ENCODE results near the gene ARHGEF39.
"Not testable (repeated sequence)": the region's sequence is repeated elsewhere in the genome, so short reads cannot be mapped to it uniquely, and the experiment has no call there.

ARHGEF39 gene

GRCh38 chr9:35639631-35640030, 25.4 kb downstream of the ARHGEF39 start:
- Mint-ChIP-seq H3K27ac (peak overlapping the region; percentile 83), H3K36me3 (ENCODE audit: low read depth) (peaks cover 18% of the 10 kb centered on the region), H3K4me3 (peak overlapping the region; percentile 48), H3K9me3 (no peaks in the 10 kb centered on the region), H3K27me3 (no peaks in the 10 kb centered on the region), H3K4me1 (ENCODE audit: low read depth) (peaks cover 73% of the 10 kb centered on the region)
- no peak for DNase-seq

DNA sequence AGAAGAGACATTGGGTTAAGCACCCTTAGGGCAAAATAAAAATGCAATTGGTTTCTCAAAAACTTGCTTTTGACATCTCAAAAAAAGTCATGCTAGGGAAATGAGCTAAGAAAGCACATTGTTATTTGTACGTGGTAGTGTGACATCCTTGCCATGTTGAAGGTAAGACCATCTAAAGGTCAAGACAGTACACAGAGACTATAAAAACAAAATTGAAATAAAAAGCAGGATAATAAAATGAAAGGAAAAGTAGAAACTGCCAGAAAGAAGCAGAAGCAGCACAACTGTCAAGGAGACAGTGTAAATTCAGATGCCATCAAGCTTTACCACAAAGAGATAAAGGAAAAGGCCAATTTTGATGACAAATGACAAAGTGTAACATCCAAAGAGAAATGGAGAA, 25.8 kb downstream of the ARHGEF39 start:
- not testable (repeated sequence) for H3K9me3 Mint-ChIP-seq, DNase-seq, H3K27me3 Mint-ChIP-seq
- Mint-ChIP-seq H3K4me1 (ENCODE audit: low read depth) (peaks cover 71% of the 10 kb centered on the region), H3K4me3 (peak overlapping the region; percentile 48), H3K27ac (peak overlapping the region; percentile 83), H3K36me3 (ENCODE audit: low read depth) (peaks cover 14% of the 10 kb centered on the region)

DNA sequence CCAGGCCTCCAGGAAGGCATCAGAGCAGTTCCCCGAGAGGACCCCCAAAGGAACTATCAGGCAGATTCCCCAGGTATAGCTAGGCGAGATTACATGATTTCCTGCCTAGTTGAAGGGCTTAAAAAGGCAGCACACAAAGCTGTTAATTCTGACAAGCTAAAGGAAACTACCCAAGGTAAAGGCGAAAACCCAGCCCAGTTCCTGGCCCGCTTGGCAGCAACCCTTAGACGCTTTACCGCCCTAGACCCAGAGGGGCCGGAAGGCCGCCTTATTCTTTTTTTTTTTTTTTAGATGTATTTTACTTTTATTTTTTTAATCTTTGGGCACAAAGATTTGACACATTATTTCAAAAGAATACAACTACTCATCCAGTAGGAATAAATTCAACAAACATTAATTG, 26.2 kb downstream of the ARHGEF39 start:
- peaks cover 71% of the 10 kb centered on the region for H3K4me1 Mint-ChIP-seq (ENCODE audit: low read depth)
- not testable (repeated sequence) for H3K27me3 Mint-ChIP-seq, H3K9me3 Mint-ChIP-seq
- peak overlapping the region; percentile 48 for H3K4me3 Mint-ChIP-seq
- H3K27ac Mint-ChIP-seq, result peak overlapping the region; percentile 77
- peaks cover 14% of the 10 kb centered on the region for H3K36me3 Mint-ChIP-seq (ENCODE audit: low read depth)
- DNase-seq, result peak; percentile 41

GRCh38 chr9:35637427-35637955, 27.5 kb downstream of the ARHGEF39 start:
- H3K27me3 Mint-ChIP-seq; H3K4me3 Mint-ChIP-seq; H3K9me3 Mint-ChIP-seq; H3K36me3 Mint-ChIP-seq (ENCODE audit: low read depth): not testable (repeated sequence)
- Mint-ChIP-seq H3K27ac (peak overlapping the region; percentile 74), H3K4me1 (ENCODE audit: low read depth) (peaks cover 63% of the 10 kb centered on the region)
- peak; percentile 27 for DNase-seq

DNA sequence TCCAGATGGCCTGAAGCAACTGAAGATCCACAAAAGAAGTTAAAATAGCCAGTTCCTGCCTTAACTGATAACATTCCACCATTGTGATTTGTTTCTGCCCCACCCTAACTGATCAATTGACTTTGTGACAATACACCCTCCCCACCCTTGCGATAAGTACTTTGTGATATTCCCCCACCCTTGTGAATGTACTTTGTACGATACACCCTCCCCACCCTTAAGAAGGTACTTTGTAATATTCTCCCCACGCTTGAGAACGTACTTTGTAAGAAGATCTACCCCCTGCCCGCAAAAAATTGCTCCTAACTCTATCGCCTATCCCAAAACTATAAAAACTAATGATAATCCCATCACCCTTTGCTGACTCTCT, 28.1 kb downstream of the ARHGEF39 start:
- H3K4me1 Mint-ChIP-seq (ENCODE audit: low read depth), result peaks cover 63% of the 10 kb centered on the region
- H3K27me3 Mint-ChIP-seq; H3K36me3 Mint-ChIP-seq (ENCODE audit: low read depth); H3K4me3 Mint-ChIP-seq; DNase-seq; H3K9me3 Mint-ChIP-seq: not testable (repeated sequence)
- peak overlapping the region; percentile 18 for H3K27ac Mint-ChIP-seq

- Mint-ChIP-seq H3K4me1 (ENCODE audit: low read depth) (peaks cover 59% of the 10 kb centered on the region), H3K27ac (peak overlapping the region; percentile 84), H3K36me3 (ENCODE audit: low read depth) (peaks cover 9% of the 10 kb centered on the region), H3K4me3 (no peak overlapping the region), H3K9me3 (no peaks in the 10 kb centered on the region), H3K27me3 (no peaks in the 10 kb centered on the region)
- peak; percentile 19 for DNase-seq
Observed at GRCh38 chr9:35636135-35636876, 28.7 kb downstream of the ARHGEF39 start.

DNA sequence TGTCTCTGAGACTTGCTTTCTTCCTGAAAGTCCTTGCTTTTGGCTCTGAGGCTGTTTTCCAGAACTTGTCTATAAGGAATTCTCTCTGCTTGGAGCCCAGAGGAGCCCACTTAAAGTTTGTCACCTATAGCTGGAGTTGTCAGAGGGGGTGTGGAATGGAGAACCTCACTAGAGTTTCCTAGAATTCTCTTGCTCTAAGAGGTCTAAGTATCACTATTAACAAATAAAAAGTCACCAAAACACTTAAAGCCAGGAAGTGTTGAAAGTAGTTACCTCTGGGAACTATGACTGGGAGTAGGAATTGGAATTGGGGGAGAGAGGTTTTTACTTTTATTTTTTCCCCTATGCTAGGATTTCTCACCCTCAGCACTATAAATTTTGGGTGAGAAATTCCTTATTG, 29.3 kb downstream of the ARHGEF39 start:
- no peak overlapping the region for H3K4me3 Mint-ChIP-seq
- H3K27ac Mint-ChIP-seq, result peak overlapping the region; percentile 84
- peak; percentile 3 for DNase-seq
- peaks cover 5% of the 10 kb centered on the region for H3K36me3 Mint-ChIP-seq (ENCODE audit: low read depth)
- H3K9me3 Mint-ChIP-seq, result no peaks in the 10 kb centered on the region
- H3K4me1 Mint-ChIP-seq (ENCODE audit: low read depth), result peaks cover 57% of the 10 kb centered on the region
- H3K27me3 Mint-ChIP-seq, result no peaks in the 10 kb centered on the region

DNA sequence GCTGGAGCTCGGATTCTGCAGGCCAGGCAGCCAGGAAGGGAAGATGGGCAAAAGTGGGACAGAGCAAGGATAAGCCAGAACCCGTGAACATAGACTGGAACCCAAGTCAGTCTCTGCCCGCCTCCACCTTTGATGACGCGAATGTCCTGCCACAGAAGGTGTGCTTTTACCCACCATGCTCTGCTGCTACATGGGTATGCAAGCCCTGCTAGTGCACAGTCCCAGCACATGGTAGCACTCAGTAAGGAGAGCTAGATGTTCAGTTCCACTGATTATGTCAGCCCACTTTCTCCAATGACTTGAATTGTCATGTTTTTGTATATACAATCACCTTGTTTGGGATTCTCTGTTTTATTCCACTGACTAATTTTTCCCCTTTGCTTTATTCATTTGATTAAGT, 35.4 kb downstream of the ARHGEF39 start:
- peak; percentile 9 for DNase-seq
- Mint-ChIP-seq H3K27me3 (no peaks in the 10 kb centered on the region), H3K4me3 (no peak overlapping the region), H3K4me1 (ENCODE audit: low read depth) (peaks cover 11% of the 10 kb centered on the region), H3K27ac (no peak overlapping the region), H3K9me3 (no peaks in the 10 kb centered on the region), H3K36me3 (ENCODE audit: low read depth) (no peaks in the 10 kb centered on the region)

DNA sequence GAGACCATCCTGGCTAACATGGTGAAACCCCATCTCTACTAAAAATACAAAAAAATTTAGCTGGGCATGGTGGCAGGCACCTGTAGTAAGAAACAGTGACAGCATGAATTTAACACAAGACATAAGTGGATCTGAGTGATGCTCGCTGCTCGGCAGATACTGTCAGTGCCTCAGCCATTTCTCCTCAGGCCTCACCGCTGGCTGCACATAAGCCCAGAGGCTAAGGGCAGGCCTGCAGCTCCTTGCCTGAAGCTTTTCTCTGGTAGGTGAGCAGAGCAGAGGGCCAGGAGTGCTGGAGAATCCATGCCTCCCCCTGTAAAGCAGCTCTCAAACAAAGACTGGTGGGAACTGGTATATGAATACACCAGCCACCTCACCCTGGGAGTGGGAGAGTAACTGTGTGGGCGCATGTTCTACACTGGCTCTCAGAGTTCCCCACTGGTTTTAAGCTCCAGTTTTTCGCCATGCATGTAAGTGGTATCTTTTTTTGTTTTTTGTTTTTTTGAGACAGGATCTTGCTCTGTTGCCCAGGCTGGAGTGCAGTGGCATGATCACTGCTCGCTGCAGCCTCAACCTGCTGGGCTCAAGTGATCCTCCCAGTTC, 36.5 kb downstream of the ARHGEF39 start:
- H3K4me1 Mint-ChIP-seq (ENCODE audit: low read depth), result peaks cover 9% of the 10 kb centered on the region
- no peak overlapping the region for H3K27ac Mint-ChIP-seq
- no peaks in the 10 kb centered on the region for H3K9me3 Mint-ChIP-seq
- no peaks in the 10 kb centered on the region for H3K27me3 Mint-ChIP-seq
- H3K4me3 Mint-ChIP-seq, result no peak overlapping the region
- H3K36me3 Mint-ChIP-seq (ENCODE audit: low read depth), result no peaks in the 10 kb centered on the region
- peak; percentile 22 for DNase-seq

- no peak overlapping the region for H3K4me3 Mint-ChIP-seq
- H3K4me1 Mint-ChIP-seq (ENCODE audit: low read depth), result peaks cover 9% of the 10 kb centered on the region
- no peak overlapping the region for H3K27ac Mint-ChIP-seq
Observed at GRCh38 chr9:35627575-35627974, 37.4 kb downstream of the ARHGEF39 start.

DNA sequence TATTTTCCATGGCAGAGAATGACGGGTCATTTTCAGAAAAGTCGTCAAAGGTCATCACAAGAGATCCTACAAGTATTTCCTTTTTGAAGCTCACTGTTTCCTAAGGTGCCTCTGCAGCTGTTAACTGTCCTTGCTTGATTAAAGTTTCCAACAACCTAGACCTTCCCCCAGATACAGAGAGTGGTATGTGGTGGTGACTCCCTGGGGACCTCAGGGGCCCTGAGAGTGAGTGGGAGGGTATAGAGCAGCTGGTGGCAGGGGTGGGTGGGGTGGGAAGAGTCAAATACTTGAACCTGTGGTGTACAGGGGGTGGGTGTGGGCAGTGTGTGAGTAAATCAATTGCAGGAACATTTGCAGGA, 45.2 kb downstream of the ARHGEF39 start:
- no peak for DNase-seq
- H3K9me3 Mint-ChIP-seq, result no peaks in the 10 kb centered on the region
- H3K27me3 Mint-ChIP-seq, result no peaks in the 10 kb centered on the region
- no peaks in the 10 kb centered on the region for H3K36me3 Mint-ChIP-seq (ENCODE audit: low read depth)
- peak overlapping the region; percentile 89 for H3K27ac Mint-ChIP-seq
- H3K4me1 Mint-ChIP-seq (ENCODE audit: low read depth), result peaks cover 46% of the 10 kb centered on the region
- no peak overlapping the region for H3K4me3 Mint-ChIP-seq

More at GRCh38 chr9:35627575-35627974, 37.4 kb downstream of the ARHGEF39 start:
- DNase-seq, result no peak
- H3K9me3 Mint-ChIP-seq, result no peaks in the 10 kb centered on the region
- H3K36me3 Mint-ChIP-seq (ENCODE audit: low read depth), result no peaks in the 10 kb centered on the region
- H3K27me3 Mint-ChIP-seq, result no peaks in the 10 kb centered on the region

GRCh38 chr9:35618854-35619799, 45.9 kb downstream of the ARHGEF39 start:
- Mint-ChIP-seq H3K4me3 (peak overlapping the region; percentile 37), H3K27me3 (no peaks in the 10 kb centered on the region), H3K9me3 (no peaks in the 10 kb centered on the region), H3K36me3 (ENCODE audit: low read depth) (no peaks in the 10 kb centered on the region), H3K4me1 (ENCODE audit: low read depth) (peaks cover 46% of the 10 kb centered on the region), H3K27ac (peak overlapping the region; percentile 89)
- peak; percentile 67 for DNase-seq

DNA sequence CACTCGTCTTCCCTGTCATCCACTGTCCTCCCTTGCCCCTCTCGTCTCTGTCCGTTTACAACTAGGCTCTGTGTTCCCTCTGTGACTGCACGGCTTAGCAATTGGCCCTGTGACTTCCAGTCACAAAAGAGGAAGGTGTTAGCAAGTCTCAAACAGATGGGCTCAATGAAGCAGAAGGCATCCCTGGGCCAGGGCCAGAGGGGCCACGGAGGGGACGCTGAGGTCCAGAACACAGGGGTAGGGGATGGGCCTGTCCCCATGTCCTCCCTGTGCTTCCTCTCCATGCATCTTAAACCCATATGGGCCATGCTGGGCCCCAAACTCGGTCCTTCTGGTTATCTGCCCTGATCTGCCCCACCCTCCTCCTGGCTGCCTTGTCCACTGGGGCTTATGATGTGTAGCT, 46.7 kb downstream of the ARHGEF39 start, which contains the start of gene CD72:
CD72 (minus strand) TSS at position 89 of the 403 bp plus-strand sequence. CDS start 110 bp downstream, outside the sequence.
- Mint-ChIP-seq H3K36me3 (ENCODE audit: low read depth) (no peaks in the 10 kb centered on the region), H3K9me3 (no peaks in the 10 kb centered on the region), H3K27ac (peak within 1 kb of the TSS; percentile 89), H3K4me1 (ENCODE audit: low read depth) (peaks cover 46% of the 10 kb centered on the region), H3K4me3 (peak within 1 kb of the TSS; percentile 74), H3K27me3 (no peaks in the 10 kb centered on the region)
- no peak for DNase-seq

GRCh38 chr9:35617548-35617947, 47.4 kb downstream of the ARHGEF39 start:
- Mint-ChIP-seq H3K4me3 (peak overlapping the region; percentile 74), H3K9me3 (no peaks in the 10 kb centered on the region), H3K27me3 (no peaks in the 10 kb centered on the region), H3K36me3 (ENCODE audit: low read depth) (no peaks in the 10 kb centered on the region), H3K27ac (peak overlapping the region; percentile 82), H3K4me1 (ENCODE audit: low read depth) (peaks cover 46% of the 10 kb centered on the region)
- no peak for DNase-seq
